DND-41 (cell line): Measurements from ENCODE around the gene FHOD1.

ENCODE experiments used
- EZH2 ChIP-seq: IDR thresholded peaks from 3 replicates; pipeline ENCODE4 v1.6.1; 2012; ENCODE audit warnings: borderline replicate concordance, low read depth, mild to moderate bottlenecking, moderate library complexity, low read length, inconsistent platforms; ENCODE audit not compliant: severe bottlenecking
- TF ChIP-seq, protein P1 (sequence below): IDR thresholded peaks from 2 replicates; pipeline ENCODE4 v1.5.1; 2012; ENCODE audit warnings: borderline replicate concordance, low read length, moderate library complexity, mild to moderate bottlenecking; ENCODE audit not compliant: poor library complexity, severe bottlenecking; ENCODE audit errors: extremely low read depth

- TF ChIP-seq, protein P1, sequence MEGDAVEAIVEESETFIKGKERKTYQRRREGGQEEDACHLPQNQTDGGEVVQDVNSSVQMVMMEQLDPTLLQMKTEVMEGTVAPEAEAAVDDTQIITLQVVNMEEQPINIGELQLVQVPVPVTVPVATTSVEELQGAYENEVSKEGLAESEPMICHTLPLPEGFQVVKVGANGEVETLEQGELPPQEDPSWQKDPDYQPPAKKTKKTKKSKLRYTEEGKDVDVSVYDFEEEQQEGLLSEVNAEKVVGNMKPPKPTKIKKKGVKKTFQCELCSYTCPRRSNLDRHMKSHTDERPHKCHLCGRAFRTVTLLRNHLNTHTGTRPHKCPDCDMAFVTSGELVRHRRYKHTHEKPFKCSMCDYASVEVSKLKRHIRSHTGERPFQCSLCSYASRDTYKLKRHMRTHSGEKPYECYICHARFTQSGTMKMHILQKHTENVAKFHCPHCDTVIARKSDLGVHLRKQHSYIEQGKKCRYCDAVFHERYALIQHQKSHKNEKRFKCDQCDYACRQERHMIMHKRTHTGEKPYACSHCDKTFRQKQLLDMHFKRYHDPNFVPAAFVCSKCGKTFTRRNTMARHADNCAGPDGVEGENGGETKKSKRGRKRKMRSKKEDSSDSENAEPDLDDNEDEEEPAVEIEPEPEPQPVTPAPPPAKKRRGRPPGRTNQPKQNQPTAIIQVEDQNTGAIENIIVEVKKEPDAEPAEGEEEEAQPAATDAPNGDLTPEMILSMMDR = no peak
- TF ChIP-seq EZH2 = no peak
Measured at GRCh38 chr16:67275321-67275720, 28.0 kb upstream of the FHOD1 start.
